Measurements from ENCODE around the gene TIRAP. TPM values are rescaled to one million over a fixed set of nuclear protein-coding genes. Genes with fewer than 3 reads are reported as not detected.
A peak's percentile ranks its signal among the peaks of the same experiment; 100 is the strongest.
"Not testable (repeated sequence)": the region's sequence is repeated elsewhere in the genome, so short reads cannot be mapped to it uniquely, and the experiment has no call there.

TIRAP gene
- total RNA-seq, 4 donors from 2014 or later = 14.9 to 35.8 (median 31.8) TPM

GRCh38 chr11:126303623-126304456 lies 20.9 kb downstream of the TIRAP start, which contains the start of gene DCPS:
Gene DCPS (plus strand): TSS chr11:126304060. CDS start chr11:126304081, 21 bp downstream.
- H3K4me3 ChIP-seq = peak within 1 kb of the TSS; percentile 57 to 81 (median 69)
- no peaks in the 10 kb centered on the region for H3K36me3 ChIP-seq
- peak within 1 kb of the TSS; percentile 82 to 90 (median 88) for H3K27ac ChIP-seq
- H3K27me3 ChIP-seq = no peaks in the 10 kb centered on the region
- no peaks in the 10 kb centered on the region for H3K9me3 ChIP-seq
- TF ChIP-seq POLR2A (IDR thresholded peaks at IDR 0.05) = peak; percentile 51 to 77
- no peak for TF ChIP-seq CTCF (IDR thresholded peaks at IDR 0.05)
- peak; percentile 81 to 94 (median 93) for DNase-seq
- H3K4me1 ChIP-seq = peaks cover 0 to 10% (median 0%) of the 10 kb centered on the region in 4 donors

- H3K27me3 ChIP-seq = no peaks in the 10 kb centered on the region
- peak overlapping the region; percentile 82 to 90 (median 88) for H3K27ac ChIP-seq
- no peaks in the 10 kb centered on the region for H3K9me3 ChIP-seq
- H3K4me3 ChIP-seq = peak overlapping the region; percentile 57 to 81 (median 69)
- peaks cover 0 to 10% (median 0%) of the 10 kb centered on the region in 4 donors for H3K4me1 ChIP-seq
- peak in 1 of 3 donors; percentile 5 for DNase-seq
- H3K36me3 ChIP-seq = no peaks in the 10 kb centered on the region
- TF ChIP-seq CTCF (IDR thresholded peaks at IDR 0.05) (no peak), POLR2A (IDR thresholded peaks at IDR 0.05) (no peak)
Observed at GRCh38 chr11:126304457-126305075, 21.7 kb downstream of the TIRAP start.

GRCh38 chr11:126305699-126306098 lies 22.8 kb downstream of the TIRAP start:
- no peaks in the 10 kb centered on the region for H3K27me3 ChIP-seq
- H3K9me3 ChIP-seq = no peaks in the 10 kb centered on the region
- TF ChIP-seq CTCF (IDR thresholded peaks at IDR 0.05) = no peak
- H3K4me1 ChIP-seq = peaks cover 0 to 12% (median 0%) of the 10 kb centered on the region in 4 donors
- H3K36me3 ChIP-seq = no peaks in the 10 kb centered on the region
- no peak overlapping the region for H3K4me3 ChIP-seq
- H3K27ac ChIP-seq = no peak overlapping the region
- peak in 1 of 3 donors; percentile 3 for DNase-seq

- peak in 1 of 3 donors; percentile 14 for DNase-seq
- H3K36me3 ChIP-seq = no peaks in the 10 kb centered on the region
- no peaks in the 10 kb centered on the region for H3K9me3 ChIP-seq
- H3K4me1 ChIP-seq = peaks cover 0 to 16% (median 0%) of the 10 kb centered on the region in 4 donors
- no peaks in the 10 kb centered on the region for H3K27me3 ChIP-seq
- H3K4me3 ChIP-seq = no peak overlapping the region
- TF ChIP-seq CTCF (IDR thresholded peaks at IDR 0.05) (peak in 1 of 6 experiments; percentile 12), POLR2A (IDR thresholded peaks at IDR 0.05) (no peak)
- no peak overlapping the region for H3K27ac ChIP-seq
Observed at GRCh38 chr11:126307706-126308105, 24.8 kb downstream of the TIRAP start.

GRCh38 chr11:126308271-126308671 lies 25.4 kb downstream of the TIRAP start:
- Histone ChIP-seq H3K27me3 (no peaks in the 10 kb centered on the region), H3K36me3 (no peaks in the 10 kb centered on the region), H3K9me3 (no peaks in the 10 kb centered on the region), H3K4me1 (peaks cover 0 to 16% (median 0%) of the 10 kb centered on the region in 4 donors), H3K4me3 (no peak overlapping the region), H3K27ac (no peak overlapping the region)
- DNase-seq = no peak
- TF ChIP-seq CTCF (IDR thresholded peaks at IDR 0.05) (no peak), POLR2A (IDR thresholded peaks at IDR 0.05) (no peak)

- H3K27ac ChIP-seq, H3K27me3 ChIP-seq, H3K4me3 ChIP-seq, DNase-seq, H3K36me3 ChIP-seq, H3K9me3 ChIP-seq: not testable (repeated sequence)
- H3K4me1 ChIP-seq = peaks cover 0 to 16% (median 0%) of the 10 kb centered on the region in 4 donors
Observed at GRCh38 chr11:126308771-126309170, 25.9 kb downstream of the TIRAP start.
